Measurements from ENCODE around the gene MAML1. TPM values are rescaled to one million over a fixed set of nuclear protein-coding genes. Genes with fewer than 3 reads are reported as not detected.
A peak's percentile ranks its signal among the peaks of the same experiment; 100 is the strongest.

The MAML1 gene
- total RNA-seq, 4 donors from 2014 or later: 27.0 to 38.1 (median 31.9) TPM

- no peak for TF ChIP-seq POLR2A (IDR thresholded peaks at IDR 0.05)
- peak in 1 of 2 donors; percentile 33 for TF ChIP-seq EP300 (IDR thresholded peaks at IDR 0.05)
- TF ChIP-seq, protein P1, sequence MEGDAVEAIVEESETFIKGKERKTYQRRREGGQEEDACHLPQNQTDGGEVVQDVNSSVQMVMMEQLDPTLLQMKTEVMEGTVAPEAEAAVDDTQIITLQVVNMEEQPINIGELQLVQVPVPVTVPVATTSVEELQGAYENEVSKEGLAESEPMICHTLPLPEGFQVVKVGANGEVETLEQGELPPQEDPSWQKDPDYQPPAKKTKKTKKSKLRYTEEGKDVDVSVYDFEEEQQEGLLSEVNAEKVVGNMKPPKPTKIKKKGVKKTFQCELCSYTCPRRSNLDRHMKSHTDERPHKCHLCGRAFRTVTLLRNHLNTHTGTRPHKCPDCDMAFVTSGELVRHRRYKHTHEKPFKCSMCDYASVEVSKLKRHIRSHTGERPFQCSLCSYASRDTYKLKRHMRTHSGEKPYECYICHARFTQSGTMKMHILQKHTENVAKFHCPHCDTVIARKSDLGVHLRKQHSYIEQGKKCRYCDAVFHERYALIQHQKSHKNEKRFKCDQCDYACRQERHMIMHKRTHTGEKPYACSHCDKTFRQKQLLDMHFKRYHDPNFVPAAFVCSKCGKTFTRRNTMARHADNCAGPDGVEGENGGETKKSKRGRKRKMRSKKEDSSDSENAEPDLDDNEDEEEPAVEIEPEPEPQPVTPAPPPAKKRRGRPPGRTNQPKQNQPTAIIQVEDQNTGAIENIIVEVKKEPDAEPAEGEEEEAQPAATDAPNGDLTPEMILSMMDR (IDR thresholded peaks at IDR 0.05): no peak
- Histone ChIP-seq H3K9me3 (no peaks in the 10 kb centered on the region), H3K36me3 (peaks cover 0 to 17% (median 3%) of the 10 kb centered on the region in 3 donors), H3K27me3 (no peaks in the 10 kb centered on the region), H3K4me3 (peak within 1 kb of the TSS in 2 of 4 donors; percentile 18 to 65), H3K27ac (peak within 1 kb of the TSS; percentile 11 to 92 (median 72)), H3K4me1 (peaks cover 0 to 50% (median 39%) of the 10 kb centered on the region in 4 donors)
- peak in 1 of 2 donors; percentile 73 for DNase-seq (ENCODE audit: low spot score in 2 of 2)
- WGBS, 2 donors: 28 to 36% methylated on average over 8 to 14 of the region's 19 CpGs
Measured at GRCh38 chr5:179793468-179794139, 61.0 kb downstream of the MAML1 start, which contains the start of gene LTC4S. Gene LTC4S (plus strand): TSS chr5:179793986. CDS start chr5:179794081, 95 bp downstream.

GRCh38 chr5:179794171-179794570 lies 61.5 kb downstream of the MAML1 start:
- peak overlapping the region in 3 of 4 donors; percentile 65 to 92 (median 80) for H3K27ac ChIP-seq
- peaks cover 0 to 50% (median 39%) of the 10 kb centered on the region in 4 donors for H3K4me1 ChIP-seq
- H3K27me3 ChIP-seq: no peaks in the 10 kb centered on the region
- peaks cover 0 to 23% (median 9%) of the 10 kb centered on the region in 3 donors for H3K36me3 ChIP-seq
- no peaks in the 10 kb centered on the region for H3K9me3 ChIP-seq
- no peak for DNase-seq (ENCODE audit: low spot score in 2 of 2)
- TF ChIP-seq, protein P1 (IDR thresholded peaks at IDR 0.05): no peak
- TF ChIP-seq POLR2A (IDR thresholded peaks at IDR 0.05): no peak
- TF ChIP-seq EP300 (IDR thresholded peaks at IDR 0.05): no peak
- 50 to 74% methylated on average over 3 of the region's 3 CpGs for WGBS, 2 donors
- peak overlapping the region in 2 of 4 donors; percentile 18 to 65 for H3K4me3 ChIP-seq

DNA sequence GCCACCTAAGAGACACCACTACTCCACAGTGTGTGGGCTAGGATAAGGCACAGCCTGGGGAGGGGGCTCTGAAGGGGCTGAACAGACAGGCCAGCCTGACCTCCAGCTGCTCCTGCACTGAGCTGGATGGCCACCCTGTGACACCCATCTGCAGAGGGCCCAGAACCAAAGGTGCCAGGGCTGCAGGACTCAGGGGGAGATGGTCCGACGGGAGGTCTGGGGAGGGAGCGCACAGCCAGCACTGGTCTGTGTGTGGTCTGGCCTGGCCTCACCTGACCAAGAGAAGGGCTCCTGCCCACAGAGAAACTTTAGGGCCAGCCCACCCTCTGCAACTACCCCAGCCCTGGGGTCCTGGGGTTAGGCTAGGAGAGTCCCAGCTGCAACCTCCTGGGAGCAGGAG lies 62.0 kb downstream of the MAML1 start:
- peak overlapping the region in 1 of 4 donors; percentile 65 for H3K4me3 ChIP-seq
- peaks cover 0 to 27% (median 13%) of the 10 kb centered on the region in 3 donors for H3K36me3 ChIP-seq
- no peaks in the 10 kb centered on the region for H3K9me3 ChIP-seq
- WGBS, 2 donors: 75 to 85% methylated on average over 3 of the region's 3 CpGs
- DNase-seq (ENCODE audit: low spot score in 2 of 2): no peak
- peaks cover 0 to 50% (median 39%) of the 10 kb centered on the region in 4 donors for H3K4me1 ChIP-seq
- peak overlapping the region in 3 of 4 donors; percentile 16 to 92 (median 65) for H3K27ac ChIP-seq
- TF ChIP-seq POLR2A (IDR thresholded peaks at IDR 0.05): no peak
- no peak for TF ChIP-seq EP300 (IDR thresholded peaks at IDR 0.05)
- TF ChIP-seq, protein P1 (IDR thresholded peaks at IDR 0.05): no peak
- H3K27me3 ChIP-seq: no peaks in the 10 kb centered on the region

DNA sequence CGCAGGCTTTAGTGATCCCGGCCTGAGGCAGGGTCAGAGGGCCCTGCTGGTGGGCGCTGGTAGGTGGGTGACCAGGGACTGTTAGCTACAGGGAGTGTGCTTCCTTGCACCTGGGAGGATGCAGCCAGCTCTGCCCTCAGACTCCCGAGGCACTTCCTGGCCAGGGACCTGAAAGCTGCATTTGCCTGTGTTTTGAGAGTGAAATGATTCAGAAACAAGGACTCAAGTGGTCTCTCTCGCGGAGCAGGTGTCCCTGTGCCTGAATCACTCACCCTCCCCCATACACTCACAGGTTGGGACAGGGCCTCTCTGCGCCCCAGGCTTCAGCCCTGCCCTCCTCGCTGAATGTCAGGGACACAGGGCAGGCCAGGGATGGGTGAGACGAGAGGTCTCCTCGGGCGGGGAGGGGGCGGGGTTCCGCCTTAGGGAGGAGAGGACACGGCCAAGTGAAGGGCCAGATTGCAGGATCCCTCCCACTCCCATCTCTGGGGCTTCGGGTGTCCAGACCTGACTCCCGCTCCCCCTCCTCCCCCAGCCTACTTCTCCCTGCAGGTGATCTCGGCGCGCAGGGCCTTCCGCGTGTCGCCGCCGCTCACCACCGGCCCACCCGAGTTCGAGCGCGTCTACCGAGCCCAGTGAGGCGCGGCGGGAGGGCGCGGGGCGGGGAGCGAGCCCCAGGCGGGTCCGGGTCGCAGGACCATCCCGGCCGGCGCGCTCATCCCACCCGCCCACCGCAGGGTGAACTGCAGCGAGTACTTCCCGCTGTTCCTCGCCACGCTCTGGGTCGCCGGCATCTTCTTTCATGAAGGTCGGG lies 62.6 kb downstream of the MAML1 start:
- DNase-seq (ENCODE audit: low spot score in 2 of 2): no peak
- 12 to 27% methylated on average over 11 to 33 of the region's 53 CpGs for WGBS, 2 donors
- Histone ChIP-seq H3K4me1 (peaks cover 0 to 50% (median 39%) of the 10 kb centered on the region in 4 donors), H3K27me3 (no peaks in the 10 kb centered on the region), H3K9me3 (no peaks in the 10 kb centered on the region), H3K4me3 (peak overlapping the region; percentile 56 to 68 (median 64)), H3K36me3 (peaks cover 2 to 34% (median 14%) of the 10 kb centered on the region in 3 donors), H3K27ac (peak overlapping the region; percentile 71 to 92 (median 84))
- TF ChIP-seq EP300 (IDR thresholded peaks at IDR 0.05) (no peak), POLR2A (IDR thresholded peaks at IDR 0.05) (no peak)
- TF ChIP-seq, protein P1 (IDR thresholded peaks at IDR 0.05): no peak
